H1 (cell line): ENCODE results near the gene LENG9. TPM values are rescaled to one million over a fixed set of nuclear protein-coding genes. Genes with fewer than 3 reads are reported as not detected.

Experiments used
- CTCF ChIA-PET: fragments of 300-600 bp; sonication (Branson Sonifier 250); formaldehyde crosslinking; loops from one replicate; lab custom pipeline; 2021; ENCODE audit not compliant: partially characterized antibody; lab: Charles Lee
- POLR2A ChIA-PET: fragments of 300-600 bp; sonication (Branson Sonifier 250); formaldehyde crosslinking; loops from one replicate; lab custom pipeline; 2021; ENCODE audit warnings: inconsistent platforms; ENCODE audit not compliant: partially characterized antibody; lab: Charles Lee
- DNase-seq, 2 experiments: peaks; one replicate each; pipeline versions ENCODE4 v3.0.0 to v3.0.0-alpha.2; 2010 to 2022; ENCODE audit warnings: low spot score in 2 of 2, low read depth in 1 of 2, mixed read lengths in 1 of 2
- FAIRE-seq: peaks from 2 replicates; lab custom pipeline; 2011; peaks lifted over from hg19 to GRCh38; lab: Jason Lieb, UNC
- H2AFZ ChIP-seq: 2 replicates; pipeline ENCODE4 v1.8.1; 2012; ENCODE audit warnings: low read length, inconsistent platforms
- H2AK5ac ChIP-seq: 2 replicates; pipeline ENCODE4 v1.6.1; 2013; ENCODE audit warnings: low read depth, low read length
- H2BK120ac ChIP-seq: replicated peaks from 2 replicates; pipeline ENCODE3; 2013; ENCODE audit warnings: low read depth, low read length, inconsistent platforms
- H2BK12ac ChIP-seq: 2 replicates; pipeline ENCODE4 v1.6.1; 2013; ENCODE audit warnings: low read depth, low read length
- H2BK15ac ChIP-seq: 2 replicates; pipeline ENCODE4 v1.6.1; 2013; ENCODE audit warnings: low read length
- H2BK20ac ChIP-seq: 2 replicates; pipeline ENCODE4 v1.6.1; 2013; ENCODE audit warnings: low read length
- H2BK5ac ChIP-seq: 2 replicates; pipeline ENCODE4 v1.6.1; 2013; ENCODE audit warnings: low read depth, low read length
- H3K14ac ChIP-seq: 2 replicates; pipeline ENCODE4 v1.6.1; 2013; ENCODE audit warnings: inconsistent platforms; ENCODE audit not compliant: insufficient read length
- H3K18ac ChIP-seq: 2 replicates; pipeline ENCODE4 v1.6.1; 2013; ENCODE audit warnings: low read length; ENCODE audit errors: extremely low read depth
- H3K23ac ChIP-seq: 2 replicates; pipeline ENCODE4 v1.6.1; 2013; ENCODE audit warnings: inconsistent platforms; ENCODE audit not compliant: insufficient read length
- H3K23me2 ChIP-seq: 2 replicates; pipeline ENCODE4 v1.6.1; 2013; ENCODE audit warnings: low read depth, low read length
- H3K27ac ChIP-seq: 2 replicates; pipeline ENCODE4 v1.6.1; 2011; ENCODE audit warnings: low read depth, low read length, inconsistent platforms
- H3K27me3 ChIP-seq, 4 experiments: replicated peaks in 1 of 4; 1 replicate in 1 of 4; 2 replicates in 3 of 4; pipeline versions ENCODE4 v1.6.1 to v1.8.1; 2011 to 2013; ENCODE audit warnings: low read length in 3 of 4, mild to moderate bottlenecking in 3 of 4, inconsistent platforms in 2 of 4, mixed read lengths in 2 of 4, moderate library complexity in 1 of 4; ENCODE audit not compliant: control insufficient read depth in 3 of 4, insufficient read depth in 3 of 4; ENCODE audit errors: extremely low read depth in 1 of 4
- H3K36me3 ChIP-seq, 4 experiments: 2 replicates each; pipeline versions ENCODE4 v1.6.1 to v1.8.1; 2011 to 2013; ENCODE audit warnings: mild to moderate bottlenecking in 4 of 4, low read length in 3 of 4, moderate library complexity in 2 of 4, control low read depth in 1 of 4, inconsistent platforms in 1 of 4; ENCODE audit not compliant: insufficient read depth in 4 of 4, control insufficient read depth in 2 of 4
- H3K4ac ChIP-seq: replicated peaks from 2 replicates; pipeline ENCODE3; 2013; ENCODE audit warnings: low read length, low read depth, mixed read lengths, inconsistent platforms; ENCODE audit not compliant: insufficient read length
- H3K4me1 ChIP-seq, 4 experiments: replicated peaks in 1 of 4; 1 replicate in 1 of 4; 2 replicates in 3 of 4; pipeline versions ENCODE4 v1.6.1 to v1.8.1; 2011 to 2013; ENCODE audit warnings: low read length in 3 of 4, inconsistent platforms in 2 of 4, mixed read lengths in 1 of 4; ENCODE audit not compliant: insufficient read depth in 4 of 4, control insufficient read depth in 3 of 4
- H3K4me2 ChIP-seq, 2 experiments: 2 replicates each; pipeline versions ENCODE4 v1.6.1 to v1.8.1; 2011 to 2013; ENCODE audit warnings: low read depth in 2 of 2, low read length in 2 of 2, control low read depth in 1 of 2, inconsistent platforms in 1 of 2, mild to moderate bottlenecking in 1 of 2; ENCODE audit not compliant: insufficient read depth in 1 of 2
- H3K4me3 ChIP-seq, 4 experiments: fragments of 200-600, 300-600 bp in 1 of 4; sonication (generic), shearing (Covaris generic), sonication (Bioruptor Twin) in 1 of 4; 2 replicates each; pipeline versions ENCODE4 v1.5.1 to v1.8.1; 2011 to 2016; ENCODE audit warnings: low read length in 4 of 4, low read depth in 3 of 4, control low read depth in 2 of 4, inconsistent platforms in 2 of 4, mild to moderate bottlenecking in 2 of 4, mixed read lengths in 1 of 4, moderate library complexity in 1 of 4; ENCODE audit not compliant: insufficient read depth in 2 of 4; ENCODE audit errors: extremely low read depth in 1 of 4
- H3K56ac ChIP-seq: replicated peaks from 2 replicates; pipeline ENCODE3; 2013; ENCODE audit warnings: low read depth, mild to moderate bottlenecking, mixed read lengths, low read length, inconsistent platforms; ENCODE audit not compliant: insufficient read length
- H3K79me1 ChIP-seq: 2 replicates; pipeline ENCODE4 v1.6.1; 2013; ENCODE audit warnings: low read depth, low read length, control low read depth
- H3K79me2 ChIP-seq, 2 experiments: 2 replicates each; pipeline versions ENCODE4 v1.6.1 to v1.8.1; 2012 to 2013; ENCODE audit warnings: low read length in 2 of 2, mild to moderate bottlenecking in 2 of 2, inconsistent platforms in 1 of 2; ENCODE audit not compliant: insufficient read depth in 2 of 2, control insufficient read depth in 1 of 2
- H3K9ac ChIP-seq, 4 experiments: replicated peaks in 1 of 4; 1 replicate in 1 of 4; 2 replicates in 3 of 4; pipeline versions ENCODE4 v1.6.1 to v1.8.1; 2011 to 2013; ENCODE audit warnings: low read depth in 3 of 4, low read length in 3 of 4, control low read depth in 2 of 4, mild to moderate bottlenecking in 2 of 4, moderate library complexity in 2 of 4, inconsistent platforms in 1 of 4; ENCODE audit errors: extremely low read depth in 1 of 4
- H3K9me3 ChIP-seq, 2 experiments: 2 replicates each; pipeline versions ENCODE4 v1.6.1 to v1.8.1; 2012 to 2013; ENCODE audit warnings: mild to moderate bottlenecking in 2 of 2, moderate library complexity in 2 of 2, control low read depth in 1 of 2, inconsistent platforms in 1 of 2, low read depth in 1 of 2, low read length in 1 of 2, mixed read lengths in 1 of 2; ENCODE audit not compliant: insufficient read depth in 2 of 2
- H4K20me1 ChIP-seq, 2 experiments: replicated peaks in 1 of 2; 2 replicates each; pipeline versions ENCODE3 to v1.8.1; 2011 to 2013; ENCODE audit warnings: inconsistent platforms in 2 of 2, low read length in 2 of 2, mild to moderate bottlenecking in 1 of 2; ENCODE audit not compliant: insufficient read depth in 2 of 2, control insufficient read depth in 1 of 2
- H4K5ac ChIP-seq: 2 replicates; pipeline ENCODE4 v1.6.1; 2013; ENCODE audit warnings: low read length, low read depth, mixed read lengths, inconsistent platforms; ENCODE audit not compliant: insufficient read length
- H4K8ac ChIP-seq: 2 replicates; pipeline ENCODE4 v1.8.0; 2013; ENCODE audit warnings: mild to moderate bottlenecking, moderate library complexity, low read length, inconsistent platforms; ENCODE audit not compliant: insufficient read depth; ENCODE audit errors: extremely low read depth
- H4K91ac ChIP-seq: replicated peaks from 2 replicates; pipeline ENCODE3; 2013; ENCODE audit warnings: low read length, mixed read lengths, inconsistent platforms; ENCODE audit not compliant: insufficient read length
- CTBP2 ChIP-seq: IDR thresholded peaks from 2 replicates; pipeline ENCODE4 v1.7.0; 2011; ENCODE audit warnings: borderline replicate concordance, mild to moderate bottlenecking, moderate library complexity, mixed read lengths, low read length; ENCODE audit not compliant: insufficient read depth, insufficient read length
- CTCF ChIP-seq, 3 experiments: IDR thresholded peaks; 1 replicate in 2 of 3; 2 replicates in 1 of 3; pipeline versions ENCODE4 v1.5.1 to v1.6.1; 2011; ENCODE audit warnings: low read length in 3 of 3, mild to moderate bottlenecking in 3 of 3, inconsistent platforms in 2 of 3, low read depth in 1 of 3, moderate library complexity in 1 of 3; ENCODE audit not compliant: insufficient read depth in 1 of 3; ENCODE audit errors: control extremely low read depth in 1 of 3
- EGR1 ChIP-seq: IDR thresholded peaks from 2 replicates; pipeline ENCODE4 v1.6.1; 2011; ENCODE audit warnings: low read depth, low read length, borderline replicate concordance
- MAX ChIP-seq: IDR thresholded peaks from 2 replicates; pipeline ENCODE4 v1.6.1; 2012; ENCODE audit warnings: inconsistent platforms
- POLR2AphosphoS5 ChIP-seq: IDR thresholded peaks from 2 replicates; pipeline ENCODE4 v1.6.1; 2011; ENCODE audit warnings: low read depth, low read length
- RAD21 ChIP-seq, 2 experiments: IDR thresholded peaks in 1 of 2; conservative IDR thresholded peaks in 1 of 2; 2 replicates each; pipeline ENCODE4 v1.6.1; 2011; ENCODE audit warnings: low read depth in 2 of 2, low read length in 2 of 2, improper control_type of control experiment in 1 of 2, inconsistent platforms in 1 of 2, mild to moderate bottlenecking in 1 of 2, moderate library complexity in 1 of 2
- SIRT6 ChIP-seq: IDR thresholded peaks from one replicate; pipeline ENCODE4 v1.7.1; 2012; ENCODE audit warnings: low read length, inconsistent platforms
- SP1 ChIP-seq: IDR thresholded peaks from 2 replicates; pipeline ENCODE4 v1.6.1; 2011; ENCODE audit warnings: low read depth, low read length
- YY1 ChIP-seq: IDR thresholded peaks from 2 replicates; pipeline ENCODE4 v1.6.1; 2011; ENCODE audit warnings: low read depth, mild to moderate bottlenecking, low read length
- WGBS, 2 experiments: shearing (Covaris generic) in 1 of 2; methylation state at CpG; one replicate each; pipeline versions ENCODE4 v1.1.6 to v1.1.7; 2013 to 2015; ENCODE audit warnings: low lambda C conversion rate in 2 of 2, mixed read lengths in 2 of 2, inconsistent platforms in 1 of 2, low coverage in 1 of 2, missing lambda C conversion rate in 1 of 2; ENCODE audit not compliant: insufficient replicate concordance in 2 of 2, insufficient coverage in 1 of 2, insufficient read length in 1 of 2; ENCODE audit errors: extremely low coverage in 1 of 2, missing lambda C conversion rate in 1 of 2; 5-methylcytosine and 5-hydroxymethylcytosine counted together
- polyA plus RNA-seq, 7 experiments: library from polyadenylated mRNA; depleted of rRNA in 3 of 7; stranded (reverse) in 5 of 7; unstranded in 2 of 7; fragments of >200 nt in 5 of 7; fragments of 200-250 nt in 2 of 7; gene quantifications; 1 replicate in 5 of 7; 2 replicates in 1 of 7; 4 replicates in 1 of 7; pipeline versions ENCODE4 v1.2.1 to v1.2.3, GENCODE V29; 2011 to 2013; ENCODE audit warnings: missing spikeins in 2 of 7, mixed read lengths in 2 of 7
- total RNA-seq: library from RNA; stranded (reverse); fragmentation: NEBNext Ultra II Directional; extraction: Animal tissue kit (Norgen Biotek cat#: 25700); gene quantifications from 2 replicates; pipeline ENCODE4 v1.2.1, GENCODE V29; 2021

LENG9 gene
- total and polyA plus RNA-seq, 2 of the 8 experiments (the other 6 are each of a cell fraction or from before 2014, with no cell fraction given) = 1.6 to 3.9 TPM

GRCh38 chr19:54451331-54451871 is 12.2 kb downstream of the LENG9 start:
- H3K9ac ChIP-seq = peak overlapping the region in 1 of 4 experiments; percentile 37; a peak in 1 of 7 replicates
- DNase-seq = no peak
- peaks cover 18 to 40% of the 10 kb centered on the region in 2 experiments for H4K20me1 ChIP-seq

More at GRCh38 chr19:54451331-54451871, 12.2 kb downstream of the LENG9 start:
- no peak overlapping the region for H2BK120ac ChIP-seq
- peaks cover 18% of the 10 kb centered on the region for H3K79me1 ChIP-seq
- H2BK20ac ChIP-seq = no peak overlapping the region
- H2BK15ac ChIP-seq = no peak overlapping the region
- ChIA-PET POLR2A (interaction anchor here (1.5 to 10.3 kb wide), 4 partner anchors 9 to 22 kb away, joined by 4 to 129 read pairs (median 8); partner anchors contain the start of gene LENG9), CTCF (interaction anchor here (0.5 to 1.3 kb wide), 3 partner anchors 60 to 819 kb away, joined by 3 to 4 read pairs (median 4); partner anchors contain the start of gene DPRX)
- H3K79me2 ChIP-seq = peaks cover 16 to 56% of the 10 kb centered on the region in 2 experiments
- FAIRE-seq = no peak
- no peak overlapping the region for H4K8ac ChIP-seq
- H3K4me1 ChIP-seq = peaks cover 0 to 2% (median under 1%) of the 10 kb centered on the region in 4 experiments; a peak in 5 of 7 replicates
- no peak overlapping the region for H3K4me3 ChIP-seq
- no peak overlapping the region for H3K14ac ChIP-seq
- H3K4ac ChIP-seq = no peak overlapping the region
- no peak overlapping the region for H4K91ac ChIP-seq
- peaks cover 34 to 50% (median 45%) of the 10 kb centered on the region in 4 experiments for H3K36me3 ChIP-seq
- H3K27ac ChIP-seq = no peak overlapping the region
- 90% methylated on average over 9 of the region's 9 CpGs; no CpG with 5 or more reads in 1 of the 2 experiments for WGBS, 2 experiments
- H3K9me3 ChIP-seq = no peaks in the 10 kb centered on the region
- no peak overlapping the region for H3K56ac ChIP-seq
- H3K18ac ChIP-seq = no peak overlapping the region
- no peak for TF ChIP-seq SIRT6
- TF ChIP-seq POLR2AphosphoS5 = no peak
- no peak for TF ChIP-seq CTBP2
- no peak for TF ChIP-seq YY1
- no peak for TF ChIP-seq RAD21 (IDR thresholded peaks at IDR 0.05 in 1 of 2, conservative IDR thresholded peaks at IDR 0.05 in 1 of 2; ENCODE audit: low read depth in 2 of 2, low read length in 2 of 2)
- TF ChIP-seq CTCF (IDR thresholded peaks at IDR 0.05; ENCODE audit: control extremely low read depth in 1 of 3, insufficient read depth in 1 of 3, low read depth in 1 of 3, low read length in 3 of 3) = no peak
- TF ChIP-seq MAX = no peak
- no peak for TF ChIP-seq EGR1
- TF ChIP-seq SP1 = no peak
- TF ChIP-seq, all 59 proteins: peak for 0
- no peak overlapping the region for H2BK12ac ChIP-seq
- H3K27me3 ChIP-seq = no peaks in the 10 kb centered on the region
- peaks cover 6% of the 10 kb centered on the region; the same call in 1 of the 2 replicates for H3K23me2 ChIP-seq
- no peak overlapping the region; a peak in 1 of 4 replicates for H3K4me2 ChIP-seq
- H2AK5ac ChIP-seq = no peak overlapping the region
- no peak overlapping the region for H4K5ac ChIP-seq
- no peak overlapping the region for H2AFZ ChIP-seq
- H2BK5ac ChIP-seq = no peak overlapping the region
- no peak overlapping the region for H3K23ac ChIP-seq
